HEK293 (cell line): ENCODE results near the gene APLP1.

Source experiments
- CTCF ChIA-PET: fragments of 350-600 bp; formaldehyde crosslinking; extraction: SDS; loops from one replicate; lab custom pipeline; 2021; ENCODE audit warnings: antibody characterized with exemption; lab: Yijun Ruan, JAX
- POLR2A ChIA-PET: fragments of 300-600 bp; formaldehyde crosslinking; extraction: SDS; loops from one replicate; lab custom pipeline; 2020; ENCODE audit warnings: antibody characterized with exemption, inconsistent platforms; lab: Yijun Ruan, JAX
- H3K27ac ChIP-seq: fragments of 200-500 bp; sonication (Bioruptor generic); 2 replicates; pipeline ENCODE4 v1.5.1; 2014; ENCODE audit warnings: low read depth, low read length, control low read depth, inconsistent platforms; ENCODE audit errors: extremely low read depth
- H3K36me3 ChIP-seq, 2 experiments: fragments of 200-500 bp in 1 of 2; sonication (Bioruptor generic) in 1 of 2; 1 replicate in 1 of 2; 2 replicates in 1 of 2; pipeline ENCODE4 v1.5.1; 2014 to 2017; ENCODE audit warnings: inconsistent platforms in 2 of 2, low read length in 2 of 2; ENCODE audit not compliant: control insufficient read depth in 2 of 2, insufficient read depth in 1 of 2
- H3K4me1 ChIP-seq: fragments of 200-500 bp; sonication (Bioruptor generic); 2 replicates; pipeline ENCODE4 v1.5.1; 2014; ENCODE audit warnings: mild to moderate bottlenecking, low read length, inconsistent platforms; ENCODE audit not compliant: control insufficient read depth, insufficient read depth
- H3K4me3 ChIP-seq: 2 replicates; pipeline ENCODE4 v1.5.1; 2011; ENCODE audit warnings: low read depth, mild to moderate bottlenecking, control low read depth, low read length, moderate library complexity
- H3K9me3 ChIP-seq: fragments of 200-500 bp; sonication (Bioruptor generic); 2 replicates; pipeline ENCODE4 v1.5.1; 2014; ENCODE audit warnings: low read depth, low read length, inconsistent platforms; ENCODE audit not compliant: control insufficient read depth, insufficient read depth
- ATF2 ChIP-seq: fragments of 450-650 bp; formaldehyde crosslinking; IDR thresholded peaks from 2 replicates; pipeline ENCODE4 v1.5.1; 2016; ENCODE audit warnings: missing biosample characterization, missing genetic modification characterization, low read depth
- ELK4 ChIP-seq: IDR thresholded peaks from 2 replicates; pipeline ENCODE4 v1.6.1; 2011; ENCODE audit warnings: mild to moderate bottlenecking, low read depth, low read length, borderline replicate concordance
- FEZF1 ChIP-seq: fragments of 450-650 bp; formaldehyde crosslinking; IDR thresholded peaks from 2 replicates; pipeline ENCODE4 v1.5.1; 2016; ENCODE audit warnings: missing biosample characterization, missing genetic modification characterization
- GLI4 ChIP-seq: fragments of 450-650 bp; formaldehyde crosslinking; IDR thresholded peaks from 2 replicates; pipeline ENCODE4 v1.5.1; 2016; ENCODE audit warnings: missing biosample characterization, missing genetic modification characterization
- GLIS1 ChIP-seq: fragments of 450-650 bp; formaldehyde crosslinking; IDR thresholded peaks from 2 replicates; pipeline ENCODE4 v1.5.1; 2016; ENCODE audit warnings: missing biosample characterization, missing genetic modification characterization
- MEIS1 ChIP-seq: sonication (generic); formaldehyde crosslinking; IDR thresholded peaks from 2 replicates; pipeline ENCODE4 v1.8.1; 2022; ENCODE audit warnings: missing genetic modification reagents, mild to moderate bottlenecking, borderline replicate concordance
- PRDM1 ChIP-seq: fragments of 450-650 bp; formaldehyde crosslinking; IDR thresholded peaks from 2 replicates; pipeline ENCODE4; 2016; ENCODE audit warnings: missing biosample characterization, missing genetic modification characterization
- SALL2 ChIP-seq: fragments of 450-650 bp; formaldehyde crosslinking; IDR thresholded peaks from 2 replicates; pipeline ENCODE4 v1.5.0; 2017; ENCODE audit warnings: missing biosample characterization, mild to moderate bottlenecking, missing genetic modification characterization, borderline replicate concordance
- ZBTB11 ChIP-seq: fragments of 450-650 bp; formaldehyde crosslinking; conservative IDR thresholded peaks from 2 replicates; pipeline ENCODE4 v1.5.1; 2016; ENCODE audit warnings: low read depth, missing biosample characterization, missing genetic modification characterization
- ZBTB44 ChIP-seq: fragments of 450-650 bp; IDR thresholded peaks from 2 replicates; pipeline ENCODE4 v1.5.1; 2018; ENCODE audit warnings: missing biosample characterization, mild to moderate bottlenecking, missing genetic modification characterization
- ZBTB7A ChIP-seq: fragments of 450-650 bp; formaldehyde crosslinking; IDR thresholded peaks from 2 replicates; pipeline ENCODE4 v1.5.1; 2016; ENCODE audit warnings: low read depth, missing biosample characterization, missing genetic modification characterization
- ZFP69B ChIP-seq: fragments of 450-650 bp; formaldehyde crosslinking; IDR thresholded peaks from 2 replicates; pipeline ENCODE4 v1.5.1; 2016; ENCODE audit warnings: missing biosample characterization, missing genetic modification characterization
- ZNF121 ChIP-seq: fragments of 450-650 bp; formaldehyde crosslinking; IDR thresholded peaks from 2 replicates; pipeline ENCODE4 v1.5.1; 2016; ENCODE audit warnings: missing biosample characterization, missing genetic modification characterization
- ZNF24 ChIP-seq: fragments of 450-650 bp; formaldehyde crosslinking; IDR thresholded peaks from 2 replicates; pipeline ENCODE4 v1.5.1; 2016; ENCODE audit warnings: missing biosample characterization, missing genetic modification characterization
- ZNF341 ChIP-seq: fragments of 450-650 bp; formaldehyde crosslinking; IDR thresholded peaks from 2 replicates; pipeline ENCODE4; 2016; ENCODE audit warnings: low read depth, missing biosample characterization, missing genetic modification characterization
- ZNF404 ChIP-seq: fragments of 450-650 bp; formaldehyde crosslinking; IDR thresholded peaks from 2 replicates; pipeline ENCODE4 v1.5.1; 2017; ENCODE audit warnings: missing biosample characterization, missing genetic modification characterization
- ZNF561 ChIP-seq: fragments of 450-650 bp; IDR thresholded peaks from 2 replicates; pipeline ENCODE4 v1.5.1; 2018; ENCODE audit warnings: missing biosample characterization, missing genetic modification characterization, borderline replicate concordance
- ZNF571 ChIP-seq: fragments of 450-650 bp; formaldehyde crosslinking; IDR thresholded peaks from 2 replicates; pipeline ENCODE4 v1.5.0; 2017; ENCODE audit warnings: missing biosample characterization, missing genetic modification characterization
- ZNF580 ChIP-seq: fragments of 450-650 bp; formaldehyde crosslinking; IDR thresholded peaks from 2 replicates; pipeline ENCODE4 v1.5.1; 2016; ENCODE audit warnings: missing biosample characterization, missing genetic modification characterization
- ZNF660 ChIP-seq: fragments of 450-650 bp; IDR thresholded peaks from 2 replicates; pipeline ENCODE4 v1.5.1; 2018; ENCODE audit warnings: missing biosample characterization, mild to moderate bottlenecking, missing genetic modification characterization
- ZNF692 ChIP-seq: fragments of 450-650 bp; formaldehyde crosslinking; IDR thresholded peaks from 2 replicates; pipeline ENCODE4 v1.5.1; 2016; ENCODE audit warnings: missing biosample characterization, missing genetic modification characterization

APLP1 gene

GRCh38 chr19:35899547-35900214 lies 31.3 kb downstream of the APLP1 start (continued):
- TF ChIP-seq ZNF561, result 0 out of 2 replicates have a peak, but pooled peaks have one; percentile 73
- peak; percentile 60 for TF ChIP-seq ZBTB11 (tag by site-specific recombination)
- peak; percentile 99 for TF ChIP-seq ZNF341 (tag by site-specific recombination)
- no peak for TF ChIP-seq ZNF404
- peak; percentile 64 for TF ChIP-seq ATF2 (tag by site-specific recombination)
- TF ChIP-seq ZNF580 (tag by site-specific recombination), result peak; percentile 55
- TF ChIP-seq SALL2 (tag by site-specific recombination), result no peak
- TF ChIP-seq ZNF571 (tag by site-specific recombination), result no peak
- peak; percentile 86 for TF ChIP-seq ZNF24 (tag by site-specific recombination)

- Histone ChIP-seq H3K27ac (no peak overlapping the region), H3K4me3 (no peak overlapping the region), H3K4me1 (peaks cover 14% of the 10 kb centered on the region), H3K9me3 (no peaks in the 10 kb centered on the region), H3K36me3 (peaks cover 19 to 24% of the 10 kb centered on the region in 2 experiments)
- CTCF ChIA-PET, result interaction anchor here (0.6 to 1.4 kb wide), 5 partner anchors 15 to 899 kb away, joined by 3 to 8 read pairs (median 4); no protein-coding TSS in a partner anchor
- TF ChIP-seq GLIS1, result peak; percentile 82
- TF ChIP-seq ELK4, result no peak
- TF ChIP-seq MEIS1, result no peak
- no peak for TF ChIP-seq GLI4
- TF ChIP-seq ZFP69B (tag by site-specific recombination), result peak; percentile 37; the same call in 1 of the 2 replicates
- no peak for TF ChIP-seq ZNF660 (tag by site-specific recombination)
- peak; percentile 40; the same call in 1 of the 2 replicates for TF ChIP-seq ZBTB44 (tag by site-specific recombination)
- 0 out of 2 replicates have a peak, but pooled peaks have one; percentile 31 for TF ChIP-seq ZNF121 (tag by site-specific recombination)
- TF ChIP-seq FEZF1 (tag by site-specific recombination), result peak; percentile 30; the same call in 1 of the 2 replicates
- TF ChIP-seq ZNF692 (tag by site-specific recombination), result peak; percentile 40; the same call in 1 of the 2 replicates
- peak; percentile 65; the same call in 1 of the 2 replicates for TF ChIP-seq PRDM1 (tag by site-specific recombination)
- 0 out of 2 replicates have a peak, but pooled peaks have one; percentile 32 for TF ChIP-seq ZBTB7A (tag by site-specific recombination)
- POLR2A ChIA-PET, result interaction anchor here (0.5 to 1.7 kb wide), 14 partner anchors 10 to 1479 kb away, joined by 3 to 10 read pairs (median 5); partner anchors contain the start of genes ALKBH6, LIN37 and SDHAF1
These were observed 32.8 kb downstream of the APLP1 start for GRCh38 chr19:35901055-35901644.
